Astrocyte of the spinal cord (primary cell): ENCODE data around the gene ANKH.
A peak's percentile ranks its signal among the peaks of the same experiment; 100 is the strongest.
"Not testable (repeated sequence)": the region's sequence is repeated elsewhere in the genome, so short reads cannot be mapped to it uniquely, and the experiment has no call there.

ENCODE experiments used
- DNase-seq: peaks from one replicate; pipeline ENCODE4 v3.0.0; 2011; ENCODE audit warnings: low read depth, low spot score
- H3K4me3 ChIP-seq: 2 replicates; pipeline ENCODE4 v1.5.1; 2011; ENCODE audit warnings: low read depth, mild to moderate bottlenecking, low read length, moderate library complexity
- CTCF ChIP-seq: IDR thresholded peaks from 2 replicates; pipeline ENCODE4 v1.5.1; 2012; ENCODE audit warnings: low read depth, mild to moderate bottlenecking, low read length, inconsistent platforms
- in situ Hi-C: cut with HindIII; loops from 2 replicates; pipeline ENCODE4 v1.10.0; 2017; ENCODE audit warnings: low sequenced_read_pairs

ANKH gene

GRCh38 chr5:14848385-14848784 lies 23.2 kb downstream of the ANKH start:
- no peak for DNase-seq
- no peak for TF ChIP-seq CTCF
- in situ Hi-C loops: no loop called here
- H3K4me3 ChIP-seq: no peak overlapping the region

GRCh38 chr5:14847471-14847870 lies 24.1 kb downstream of the ANKH start:
- no peak for DNase-seq
- no peak for TF ChIP-seq CTCF
- in situ Hi-C loops: no loop called here
- no peak overlapping the region for H3K4me3 ChIP-seq

GRCh38 chr5:14842117-14842516 lies 29.5 kb downstream of the ANKH start:
- DNase-seq: no peak
- no peak for TF ChIP-seq CTCF
- H3K4me3 ChIP-seq: no peak overlapping the region
- in situ Hi-C loops: no loop called here

GRCh38 chr5:14840624-14841023 lies 31.0 kb downstream of the ANKH start:
- TF ChIP-seq CTCF: no peak
- in situ Hi-C loops: no loop called here
- DNase-seq: no peak
- no peak overlapping the region for H3K4me3 ChIP-seq

GRCh38 chr5:14838396-14839319 lies 32.9 kb downstream of the ANKH start:
- DNase-seq: no peak
- no peak overlapping the region for H3K4me3 ChIP-seq
- TF ChIP-seq CTCF: peak; percentile 18
- in situ Hi-C loops: no loop called here

GRCh38 chr5:14837423-14838122 lies 34.0 kb downstream of the ANKH start:
- DNase-seq, H3K4me3 ChIP-seq, in situ Hi-C loops: not testable (repeated sequence)
